NT2/D1 (cell line): ENCODE data around the gene FRAS1.

Source experiments
- SUZ12 ChIP-seq: IDR thresholded peaks from 2 replicates; pipeline ENCODE4 v1.6.1; 2011; ENCODE audit not compliant: insufficient read length, insufficient read depth; ENCODE audit errors: extremely low read depth
- YY1 ChIP-seq: IDR thresholded peaks from 2 replicates; pipeline ENCODE4 v1.6.1; 2011; ENCODE audit not compliant: insufficient read length, insufficient read depth
- ZNF274 ChIP-seq: IDR thresholded peaks from 2 replicates; pipeline ENCODE4 v1.6.1; 2011; ENCODE audit warnings: mild to moderate bottlenecking, low read depth, low read length

DNA sequence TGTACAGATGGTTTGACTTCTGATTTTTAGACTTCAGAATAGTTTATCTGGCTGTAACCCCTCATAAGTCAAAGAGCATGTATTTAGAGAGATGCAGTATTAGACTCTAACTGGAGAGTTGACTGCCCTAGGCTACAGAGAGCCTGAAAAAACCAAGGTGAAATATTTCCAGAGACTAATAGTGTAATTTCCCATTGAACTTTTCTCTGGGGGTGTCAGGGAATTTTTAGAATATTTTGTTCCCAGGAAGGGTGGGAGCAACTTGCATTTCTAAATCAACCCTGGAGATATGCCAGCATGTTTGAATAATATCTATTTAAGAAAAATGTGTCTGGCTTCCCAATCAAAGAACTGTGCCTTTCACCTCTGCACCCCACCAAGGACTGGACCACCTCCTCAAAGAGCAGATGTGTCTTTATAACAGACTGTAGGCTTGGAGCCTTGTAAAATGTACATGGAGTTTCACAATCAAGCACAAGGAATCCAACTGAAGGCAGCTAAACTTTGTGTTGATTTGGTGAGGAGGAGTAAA is 496.5 kb downstream of the FRAS1 start:
- no peak for TF ChIP-seq ZNF274
- no peak for TF ChIP-seq YY1
- TF ChIP-seq SUZ12, result no peak
